ENCODE measurements around the gene NINL.
"Not testable (repeated sequence)": the region's sequence is repeated elsewhere in the genome, so short reads cannot be mapped to it uniquely, and the experiment has no call there.

NINL gene

DNA sequence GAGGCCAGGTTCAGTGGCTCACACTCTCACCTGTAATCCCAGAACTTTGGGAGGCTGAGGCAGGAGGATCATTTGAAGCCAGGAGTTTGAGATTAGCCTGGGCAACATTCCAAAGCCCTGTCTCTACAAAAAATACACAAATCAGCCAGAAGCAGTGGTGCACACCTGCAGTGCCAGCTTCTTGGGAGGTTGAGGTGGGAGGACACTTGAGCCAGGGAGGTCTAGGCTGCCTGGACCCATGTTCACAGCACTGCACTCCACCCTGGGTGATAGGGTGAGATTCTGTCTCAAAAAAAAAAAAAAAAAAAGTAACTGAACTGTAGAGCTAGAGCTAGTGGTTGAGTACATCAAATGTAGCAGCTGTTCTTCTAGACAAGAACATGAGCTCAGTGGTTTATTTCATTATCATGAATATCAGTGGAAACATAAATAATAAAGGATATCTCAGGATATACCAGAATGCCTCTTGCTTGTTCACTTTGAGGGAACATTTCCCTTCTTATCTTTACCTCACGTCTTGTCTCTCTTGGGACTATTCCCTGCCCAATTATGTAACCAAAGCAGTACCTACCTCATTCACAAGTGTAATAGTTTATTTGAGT is 20.9 kb upstream of the NINL start:
- TF ChIP-seq, protein P1, sequence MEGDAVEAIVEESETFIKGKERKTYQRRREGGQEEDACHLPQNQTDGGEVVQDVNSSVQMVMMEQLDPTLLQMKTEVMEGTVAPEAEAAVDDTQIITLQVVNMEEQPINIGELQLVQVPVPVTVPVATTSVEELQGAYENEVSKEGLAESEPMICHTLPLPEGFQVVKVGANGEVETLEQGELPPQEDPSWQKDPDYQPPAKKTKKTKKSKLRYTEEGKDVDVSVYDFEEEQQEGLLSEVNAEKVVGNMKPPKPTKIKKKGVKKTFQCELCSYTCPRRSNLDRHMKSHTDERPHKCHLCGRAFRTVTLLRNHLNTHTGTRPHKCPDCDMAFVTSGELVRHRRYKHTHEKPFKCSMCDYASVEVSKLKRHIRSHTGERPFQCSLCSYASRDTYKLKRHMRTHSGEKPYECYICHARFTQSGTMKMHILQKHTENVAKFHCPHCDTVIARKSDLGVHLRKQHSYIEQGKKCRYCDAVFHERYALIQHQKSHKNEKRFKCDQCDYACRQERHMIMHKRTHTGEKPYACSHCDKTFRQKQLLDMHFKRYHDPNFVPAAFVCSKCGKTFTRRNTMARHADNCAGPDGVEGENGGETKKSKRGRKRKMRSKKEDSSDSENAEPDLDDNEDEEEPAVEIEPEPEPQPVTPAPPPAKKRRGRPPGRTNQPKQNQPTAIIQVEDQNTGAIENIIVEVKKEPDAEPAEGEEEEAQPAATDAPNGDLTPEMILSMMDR (IDR thresholded peaks at IDR 0.05; ENCODE audit: control insufficient read depth, extremely low read depth, insufficient read depth) = no peak
- H3K4me3 ChIP-seq (ENCODE audit: low read depth, low read length) = no peak overlapping the region
- no peak for DNase-seq (ENCODE audit: low read depth)

GRCh38 chr20:25605148-25605547 is 19.8 kb upstream of the NINL start:
- no peak for DNase-seq (ENCODE audit: low read depth)
- TF ChIP-seq, protein P1 (IDR thresholded peaks at IDR 0.05; ENCODE audit: control insufficient read depth, extremely low read depth, insufficient read depth) = no peak
- H3K4me3 ChIP-seq (ENCODE audit: low read depth, low read length) = no peak overlapping the region

DNA sequence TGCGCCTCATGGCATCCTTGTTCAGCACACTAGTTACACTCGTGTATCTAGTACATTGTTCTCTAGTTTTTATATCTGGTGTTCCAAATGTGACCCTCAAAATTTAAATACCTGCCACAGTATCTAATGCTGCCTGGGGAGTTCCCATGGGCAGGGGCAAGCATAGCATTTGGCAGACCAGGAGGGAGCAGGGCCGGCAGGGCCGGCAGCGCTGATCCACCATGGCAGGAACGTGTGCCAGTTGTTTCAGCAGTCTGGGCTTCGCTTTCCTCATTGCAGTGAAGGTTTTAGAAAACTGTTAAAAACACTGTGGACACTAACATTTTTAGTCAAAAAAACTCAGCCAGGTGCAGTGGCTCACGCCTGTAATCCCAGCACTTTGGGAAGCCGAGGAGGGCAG is 19.3 kb upstream of the NINL start:
- DNase-seq (ENCODE audit: low read depth) = no peak
- H3K4me3 ChIP-seq (ENCODE audit: low read depth, low read length) = no peak overlapping the region
- TF ChIP-seq, protein P1 (IDR thresholded peaks at IDR 0.05; ENCODE audit: control insufficient read depth, extremely low read depth, insufficient read depth) = no peak

- H3K4me3 ChIP-seq (ENCODE audit: low read depth, low read length); DNase-seq (ENCODE audit: low read depth): not testable (repeated sequence)
These were observed 17.6 kb upstream of the NINL start for GRCh38 chr20:25602914-25603309.

- DNase-seq (ENCODE audit: low read depth); H3K4me3 ChIP-seq (ENCODE audit: low read depth, low read length): not testable (repeated sequence)
These were observed 17.0 kb upstream of the NINL start for GRCh38 chr20:25602191-25602913.

DNA sequence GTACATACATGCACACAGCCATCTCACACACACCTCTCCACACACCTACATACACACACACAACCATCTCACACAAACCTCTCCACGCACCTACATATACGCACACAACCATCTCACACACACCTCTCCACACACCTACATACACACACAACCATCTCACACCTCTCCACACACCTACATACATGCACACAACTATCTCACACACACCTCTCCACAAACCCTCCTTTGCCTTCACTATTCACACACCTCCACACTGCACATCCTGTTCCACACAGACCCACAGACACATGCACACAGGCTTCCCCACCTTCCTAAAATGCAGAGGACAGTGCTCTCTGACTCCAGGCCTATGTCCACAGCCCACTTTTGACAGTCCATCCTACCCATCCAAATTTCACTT is 16.3 kb upstream of the NINL start:
- TF ChIP-seq, protein P1 (IDR thresholded peaks at IDR 0.05; ENCODE audit: control insufficient read depth, extremely low read depth, insufficient read depth) = no peak
- H3K4me3 ChIP-seq (ENCODE audit: low read depth, low read length) = no peak overlapping the region
- no peak for DNase-seq (ENCODE audit: low read depth)

- no peak for DNase-seq (ENCODE audit: low read depth)
- TF ChIP-seq, protein P1 (IDR thresholded peaks at IDR 0.05; ENCODE audit: control insufficient read depth, extremely low read depth, insufficient read depth) = no peak
- no peak overlapping the region for H3K4me3 ChIP-seq (ENCODE audit: low read depth, low read length)
These were observed 15.3 kb upstream of the NINL start for GRCh38 chr20:25600632-25601031.
